GM11168 (cell line): ENCODE measurements around the gene RPRM.

ENCODE experiments used
- in situ Hi-C: fragments of 300-500 bp; cut with MboI; formaldehyde crosslinking; loops from one replicate; pipeline ENCODE4 v1.12.0; 2022; ENCODE audit warnings: low sequenced_read_pairs; ENCODE audit not compliant: unreplicated experiment

RPRM gene

DNA sequence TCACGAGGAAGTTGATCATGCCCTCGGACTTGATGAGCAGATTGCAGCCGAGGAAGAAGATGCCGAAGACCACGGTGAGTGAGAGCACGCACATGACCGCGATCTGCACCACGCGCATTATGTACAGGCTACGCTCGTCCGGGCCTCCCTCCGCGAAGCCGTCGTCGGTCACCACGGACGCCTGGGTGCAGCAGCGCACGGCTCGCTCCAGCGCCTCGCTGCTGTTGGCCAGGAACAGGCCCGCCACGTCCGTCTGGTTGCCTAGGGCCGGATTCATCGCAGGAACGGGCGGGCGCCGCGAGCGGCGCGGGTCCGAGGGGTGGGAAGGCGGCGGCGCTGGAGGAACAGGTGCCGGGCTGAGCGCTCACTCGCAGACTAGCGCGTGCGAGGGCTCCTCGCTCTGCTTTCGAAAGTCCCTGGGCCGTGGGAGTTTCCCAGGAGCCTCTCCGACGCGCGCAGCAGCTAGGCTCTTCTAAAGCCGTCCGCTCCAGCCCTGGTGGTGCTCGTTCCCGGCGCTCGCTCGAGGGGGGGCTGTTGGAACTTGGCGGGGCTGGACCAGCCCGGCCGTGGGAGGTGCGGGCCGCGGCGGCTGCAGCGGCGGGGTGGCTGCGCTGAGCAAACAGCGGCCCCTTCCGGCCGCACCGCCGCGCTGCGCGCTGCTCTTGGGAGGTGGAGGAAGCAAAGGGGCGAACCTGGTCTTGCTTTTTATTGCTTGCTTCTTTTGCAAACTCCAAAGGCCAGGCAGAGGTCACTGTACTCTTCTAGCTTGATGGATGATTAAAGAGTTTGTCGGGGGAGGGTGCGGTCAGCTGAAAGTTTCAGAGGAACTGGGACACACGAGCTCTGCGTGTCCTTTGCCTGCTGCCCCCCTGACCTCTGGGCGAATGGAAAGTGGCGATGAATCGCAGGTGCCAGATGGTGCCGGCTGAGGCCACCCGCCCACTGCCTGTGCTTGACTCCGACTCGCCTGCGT, at the start of gene RPRM:
Gene RPRM (minus strand): TSS at position 474 of the 973 bp plus-strand sequence. CDS start 197 bp downstream, at position 277.
- in situ Hi-C loops, result no loop called here

- in situ Hi-C loops, result loop anchor here (25.0 kb wide), 1 partner anchor 357 kb away; no protein-coding TSS in a partner anchor
These were observed 40.8 kb upstream of the RPRM start for GRCh38 chr2:153519257-153519875.

DNA sequence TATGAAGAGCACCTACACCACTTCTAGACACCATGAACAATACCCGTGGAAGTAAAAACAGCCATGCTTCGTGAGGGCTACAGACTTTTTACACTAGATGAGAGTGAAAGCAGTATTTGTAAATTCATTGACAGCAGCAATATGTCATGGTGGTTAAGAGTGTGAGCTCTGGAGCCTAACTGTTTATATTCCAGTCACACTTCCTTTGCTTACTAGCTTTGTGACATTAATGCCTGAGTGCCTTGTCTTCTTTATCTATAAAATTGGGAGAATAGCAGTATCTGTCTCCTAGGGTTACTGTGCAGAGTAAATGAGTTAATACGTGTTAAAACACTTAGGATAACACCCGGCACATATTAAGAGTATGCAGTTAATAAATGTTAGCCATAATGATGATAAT, 33.8 kb upstream of the RPRM start:
- in situ Hi-C loops, result loop anchor here (25.0 kb wide), 1 partner anchor 350 kb away; no protein-coding TSS in a partner anchor

DNA sequence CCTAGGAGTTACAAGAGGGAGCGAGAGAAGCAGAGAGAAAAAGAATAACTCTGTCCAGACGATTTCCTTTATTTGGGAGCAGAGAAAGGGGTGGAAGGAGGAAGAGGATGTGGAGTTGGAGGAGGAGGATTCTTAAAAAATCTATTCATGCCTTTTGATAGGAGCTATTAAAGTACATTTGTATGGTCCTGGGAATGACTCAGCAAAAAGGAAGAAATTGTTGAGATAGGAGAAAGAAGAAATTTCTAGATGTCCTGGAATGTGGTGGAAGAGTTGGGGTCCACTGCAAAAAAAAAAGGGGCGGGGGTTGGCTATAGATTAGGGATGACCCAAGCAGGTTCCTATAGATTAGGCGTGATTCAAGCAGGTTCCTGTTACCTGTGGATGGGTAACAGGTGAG, 32.4 kb upstream of the RPRM start:
- in situ Hi-C loops, result loop anchor here (25.0 kb wide), 1 partner anchor 349 kb away; no protein-coding TSS in a partner anchor

DNA sequence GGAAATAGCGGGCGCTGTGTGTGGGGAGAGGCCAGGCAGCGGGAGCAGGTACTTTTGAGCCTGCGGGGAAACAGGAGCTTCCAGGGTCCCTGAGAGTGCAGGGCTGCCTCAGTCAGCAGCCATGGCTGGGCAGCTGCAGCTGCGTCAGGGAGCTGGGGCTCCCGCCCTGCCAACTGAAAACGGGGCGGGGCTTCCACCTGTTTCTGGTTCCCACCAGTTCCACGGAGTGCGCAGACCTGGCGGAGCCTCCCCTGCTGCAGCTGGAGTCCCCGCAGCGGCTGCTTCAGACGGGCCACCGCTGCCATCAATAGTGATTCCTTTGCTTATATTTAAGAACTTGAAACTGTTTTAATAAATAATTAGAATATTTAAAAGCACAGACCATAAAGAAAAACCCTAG, 30.6 kb upstream of the RPRM start:
- in situ Hi-C loops, result loop anchor here (25.0 kb wide), 1 partner anchor 347 kb away; no protein-coding TSS in a partner anchor

DNA sequence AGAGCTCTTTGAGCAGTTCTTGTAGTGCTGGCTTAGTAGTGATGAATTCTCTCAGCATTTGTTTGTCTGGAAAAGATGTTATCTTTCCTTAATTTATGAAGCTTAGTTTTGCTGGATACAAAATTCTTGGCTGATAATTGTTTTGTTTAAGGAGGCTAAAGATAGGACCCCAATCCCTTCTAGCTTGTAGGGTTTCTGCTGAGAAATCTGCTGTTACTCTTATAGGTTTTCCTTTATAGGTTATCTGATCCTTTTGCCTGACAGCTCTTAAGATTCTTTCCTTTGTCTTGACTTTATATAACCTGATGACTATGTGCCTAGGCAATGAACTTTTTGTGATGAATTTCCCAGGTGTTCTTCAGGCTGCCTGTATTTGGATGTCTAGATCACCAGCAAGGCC, 27.9 kb upstream of the RPRM start:
- in situ Hi-C loops, result loop anchor here (25.0 kb wide), 1 partner anchor 344 kb away; no protein-coding TSS in a partner anchor

DNA sequence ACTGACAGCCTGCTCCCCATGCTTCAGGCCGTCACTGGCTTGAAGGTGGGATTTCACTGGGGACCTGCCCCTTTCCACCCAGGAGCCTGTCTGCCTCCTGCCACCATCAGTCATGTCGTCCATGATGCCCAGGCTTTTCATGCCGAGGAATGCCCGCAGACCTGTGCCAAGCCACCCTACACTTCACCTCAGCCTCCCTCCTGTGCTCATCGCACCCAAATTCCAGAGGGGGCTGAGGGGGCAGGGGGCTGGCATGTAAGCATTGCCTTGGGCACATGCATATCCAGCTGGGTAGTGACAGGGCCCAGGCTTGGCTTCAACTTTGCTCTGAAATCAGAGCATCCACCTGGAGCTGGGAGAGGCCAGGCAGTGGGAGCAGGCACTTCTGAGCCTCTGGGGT, 20.9 kb upstream of the RPRM start:
- in situ Hi-C loops, result no loop called here

- in situ Hi-C loops, result no loop called here
These were observed 19.5 kb upstream of the RPRM start for GRCh38 chr2:153497938-153498629.

GRCh38 chr2:153495725-153496124, 17.2 kb upstream of the RPRM start:
- in situ Hi-C loops, result no loop called here

GRCh38 chr2:153488072-153488471, 9.5 kb upstream of the RPRM start:
- in situ Hi-C loops, result no loop called here

DNA sequence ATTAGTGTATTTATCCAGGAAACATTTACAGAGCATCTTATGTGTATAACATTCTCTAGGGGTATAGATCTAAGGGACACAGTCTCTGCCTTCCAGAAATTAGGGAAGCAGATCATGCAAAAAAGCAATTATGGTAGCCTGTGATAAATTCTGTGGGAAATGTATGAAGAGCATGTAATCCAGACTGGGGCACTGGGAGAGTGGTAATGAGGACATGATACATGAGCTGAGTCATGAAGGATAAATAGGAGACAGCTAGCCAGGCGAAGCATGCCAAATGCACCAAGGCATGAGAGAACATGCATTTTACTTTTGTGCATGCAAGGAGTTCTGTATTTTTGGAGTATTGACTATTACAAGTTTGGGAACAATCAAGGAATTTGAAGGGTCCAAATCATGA, 8.9 kb upstream of the RPRM start:
- in situ Hi-C loops, result no loop called here

GRCh38 chr2:153479573-153479972, 1.0 kb upstream of the RPRM start:
- in situ Hi-C loops, result no loop called here

- in situ Hi-C loops, result no loop called here
These were observed 800 bp downstream of the RPRM start for GRCh38 chr2:153477636-153478288.

GRCh38 chr2:153476816-153477635, 1.5 kb downstream of the RPRM start:
- in situ Hi-C loops, result no loop called here

GRCh38 chr2:153476491-153476815, 2.1 kb downstream of the RPRM start:
- in situ Hi-C loops, result no loop called here

DNA sequence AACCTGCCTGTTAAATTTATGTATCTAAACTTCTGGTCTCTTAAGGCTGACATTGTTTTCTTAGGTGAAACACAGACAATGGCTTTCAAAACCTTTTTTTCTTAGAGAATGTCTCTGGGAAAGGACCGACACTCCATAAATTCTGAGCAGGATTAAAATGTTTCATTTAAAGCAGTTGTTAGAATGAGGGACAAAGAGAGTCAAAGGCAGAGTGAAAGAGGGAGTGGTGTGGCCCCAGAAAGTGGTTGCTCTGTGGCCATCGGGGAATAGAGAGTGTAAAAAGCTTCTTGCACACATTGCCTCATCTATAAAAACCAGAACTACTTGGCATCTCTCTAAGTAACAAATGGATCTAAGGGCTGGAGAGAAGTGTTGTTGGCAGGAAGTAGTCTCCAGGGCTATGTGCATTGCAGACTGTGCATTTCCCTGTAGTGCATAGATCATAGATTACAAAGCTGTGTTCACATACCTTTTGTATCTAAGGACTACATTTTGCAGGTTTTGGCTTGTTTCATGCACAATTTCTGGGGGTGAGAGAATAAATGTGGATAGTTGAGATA, 3.6 kb downstream of the RPRM start:
- in situ Hi-C loops, result no loop called here

DNA sequence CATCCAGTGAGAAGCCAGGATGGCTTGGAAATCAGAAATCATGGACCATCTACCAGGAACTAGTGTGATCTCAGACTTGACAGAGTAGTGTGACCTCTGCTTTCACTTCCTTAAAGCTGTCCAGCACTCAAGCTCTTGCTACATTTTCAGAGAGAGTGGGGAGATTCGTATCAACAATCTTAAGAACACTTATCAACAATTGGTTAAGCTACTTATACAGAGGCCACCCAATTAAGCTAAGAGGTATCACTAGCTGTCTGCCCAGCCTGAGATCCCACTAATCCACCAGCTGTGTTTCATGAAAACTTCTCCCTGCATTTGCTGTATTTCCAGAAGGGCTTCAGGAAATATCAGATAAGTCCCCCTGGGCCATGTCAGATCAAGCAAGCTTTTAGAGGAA, 4.2 kb downstream of the RPRM start:
- in situ Hi-C loops, result no loop called here

GRCh38 chr2:153470867-153471266, 7.7 kb downstream of the RPRM start:
- in situ Hi-C loops, result no loop called here

GRCh38 chr2:153464395-153464794, 14.2 kb downstream of the RPRM start:
- in situ Hi-C loops, result no loop called here
